Pons (tissue), 1 donor: ENCODE data around the gene NUDT14.

Source experiments
- DNase-seq: peaks from one replicate; pipeline ENCODE4 v3.0.0-alpha.2; 2016; ENCODE audit warnings: low spot score

Gene NUDT14

GRCh38 chr14:105146976-105147635 lies 34.0 kb downstream of the NUDT14 start:
- DNase-seq: no peak

- no peak for DNase-seq
Measured at GRCh38 chr14:105146181-105146975, 34.7 kb downstream of the NUDT14 start.

- no peak for DNase-seq
Measured at GRCh38 chr14:105145381-105146180, 35.5 kb downstream of the NUDT14 start.

- no peak for DNase-seq
Measured at GRCh38 chr14:105144666-105145380, 36.3 kb downstream of the NUDT14 start.

GRCh38 chr14:105144026-105144665 lies 37.0 kb downstream of the NUDT14 start:
- DNase-seq: no peak

GRCh38 chr14:105143451-105144025 lies 37.6 kb downstream of the NUDT14 start:
- DNase-seq: no peak

- DNase-seq: no peak
Measured at GRCh38 chr14:105142651-105143450, 38.3 kb downstream of the NUDT14 start.

- no peak for DNase-seq
Measured at GRCh38 chr14:105141486-105142281, 39.4 kb downstream of the NUDT14 start.

GRCh38 chr14:105141026-105141425 lies 40.1 kb downstream of the NUDT14 start:
- DNase-seq: no peak

GRCh38 chr14:105140581-105140980 lies 40.5 kb downstream of the NUDT14 start:
- DNase-seq: no peak

GRCh38 chr14:105139831-105140239 lies 41.3 kb downstream of the NUDT14 start:
- DNase-seq: no peak

GRCh38 chr14:105139212-105139825 lies 41.8 kb downstream of the NUDT14 start:
- DNase-seq: no peak

GRCh38 chr14:105138551-105139111 lies 42.5 kb downstream of the NUDT14 start:
- DNase-seq: no peak

- no peak for DNase-seq
Measured at GRCh38 chr14:105138021-105138541, 43.0 kb downstream of the NUDT14 start.

- DNase-seq: no peak
Measured at GRCh38 chr14:105137481-105138020, 43.6 kb downstream of the NUDT14 start.

GRCh38 chr14:105136401-105137322 lies 44.5 kb downstream of the NUDT14 start:
- no peak for DNase-seq
